Retinal pigment epithelial cell (primary cell): ENCODE data around the gene PRODH2.
"Not testable (repeated sequence)": the region's sequence is repeated elsewhere in the genome, so short reads cannot be mapped to it uniquely, and the experiment has no call there.

ENCODE experiments used
- DNase-seq: peaks from one replicate; pipeline ENCODE4 v3.0.0-alpha.2; 2010; ENCODE audit warnings: low read depth
- H3K4me3 ChIP-seq: 2 replicates; pipeline ENCODE4 v1.5.1; 2011; ENCODE audit warnings: mild to moderate bottlenecking, low read length, control low read depth, moderate library complexity
- TF ChIP-seq, protein P1 (sequence below): conservative IDR thresholded peaks from 2 replicates; pipeline ENCODE4 v1.5.1; 2011; ENCODE audit warnings: low read depth, low read length, control low read depth, inconsistent platforms

Gene PRODH2

DNA sequence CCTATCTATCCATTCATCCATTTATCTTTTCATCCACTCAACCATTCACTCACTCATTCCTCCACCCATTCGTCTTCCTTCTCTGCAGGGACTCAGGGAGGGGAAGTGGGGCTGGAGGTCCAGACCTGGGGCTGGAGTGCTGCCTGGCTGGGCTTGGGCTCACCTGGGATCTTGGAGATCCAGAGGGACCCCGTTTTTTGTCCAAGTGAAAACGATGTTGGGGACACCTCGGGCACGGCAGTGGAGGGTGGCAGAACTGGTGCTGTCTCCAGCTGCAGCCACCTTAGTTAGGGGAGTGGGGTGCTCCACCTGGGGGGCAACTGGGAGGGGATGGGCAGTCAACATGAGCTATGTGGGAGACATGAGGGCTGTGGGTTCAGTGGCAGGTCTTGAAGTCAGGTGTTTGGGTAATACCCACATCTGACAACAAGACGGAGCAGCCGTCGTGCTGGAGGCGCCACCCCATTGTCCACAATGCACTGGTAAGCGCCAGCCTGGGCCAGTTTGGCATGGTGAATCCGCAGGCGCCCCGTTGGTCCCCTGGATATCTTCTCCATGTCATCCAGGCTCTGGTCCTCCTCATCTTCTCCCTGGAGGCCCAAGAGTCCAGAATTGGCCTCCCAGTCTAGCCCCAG is 29.4 kb upstream of the PRODH2 start:
- TF ChIP-seq, protein P1, sequence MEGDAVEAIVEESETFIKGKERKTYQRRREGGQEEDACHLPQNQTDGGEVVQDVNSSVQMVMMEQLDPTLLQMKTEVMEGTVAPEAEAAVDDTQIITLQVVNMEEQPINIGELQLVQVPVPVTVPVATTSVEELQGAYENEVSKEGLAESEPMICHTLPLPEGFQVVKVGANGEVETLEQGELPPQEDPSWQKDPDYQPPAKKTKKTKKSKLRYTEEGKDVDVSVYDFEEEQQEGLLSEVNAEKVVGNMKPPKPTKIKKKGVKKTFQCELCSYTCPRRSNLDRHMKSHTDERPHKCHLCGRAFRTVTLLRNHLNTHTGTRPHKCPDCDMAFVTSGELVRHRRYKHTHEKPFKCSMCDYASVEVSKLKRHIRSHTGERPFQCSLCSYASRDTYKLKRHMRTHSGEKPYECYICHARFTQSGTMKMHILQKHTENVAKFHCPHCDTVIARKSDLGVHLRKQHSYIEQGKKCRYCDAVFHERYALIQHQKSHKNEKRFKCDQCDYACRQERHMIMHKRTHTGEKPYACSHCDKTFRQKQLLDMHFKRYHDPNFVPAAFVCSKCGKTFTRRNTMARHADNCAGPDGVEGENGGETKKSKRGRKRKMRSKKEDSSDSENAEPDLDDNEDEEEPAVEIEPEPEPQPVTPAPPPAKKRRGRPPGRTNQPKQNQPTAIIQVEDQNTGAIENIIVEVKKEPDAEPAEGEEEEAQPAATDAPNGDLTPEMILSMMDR, result no peak
- no peak overlapping the region for H3K4me3 ChIP-seq
- no peak for DNase-seq

- not testable (repeated sequence) for DNase-seq, H3K4me3 ChIP-seq
These were observed 23.5 kb upstream of the PRODH2 start for GRCh38 chr19:35836096-35836495.

DNA sequence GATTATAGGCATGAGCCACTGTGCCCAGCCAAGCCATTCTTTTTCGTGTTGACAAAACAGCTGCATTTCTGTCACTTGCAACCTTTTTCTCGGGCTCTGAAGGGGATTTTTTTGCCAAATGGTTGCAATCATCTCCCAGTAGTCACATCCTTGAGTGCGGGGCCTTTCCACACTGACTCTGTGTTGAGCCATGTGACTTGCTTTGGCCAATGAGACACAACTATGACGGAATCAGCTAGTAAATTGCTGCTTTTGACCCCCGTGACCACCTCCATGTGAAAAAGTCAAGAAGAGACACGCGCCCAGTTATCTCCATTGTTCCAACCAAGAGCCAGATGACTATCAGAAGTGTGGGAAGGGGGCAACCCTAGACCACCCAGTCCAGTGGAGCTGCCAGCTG is 21.3 kb upstream of the PRODH2 start:
- DNase-seq, result no peak
- no peak overlapping the region for H3K4me3 ChIP-seq
- TF ChIP-seq, protein P1, result no peak

DNA sequence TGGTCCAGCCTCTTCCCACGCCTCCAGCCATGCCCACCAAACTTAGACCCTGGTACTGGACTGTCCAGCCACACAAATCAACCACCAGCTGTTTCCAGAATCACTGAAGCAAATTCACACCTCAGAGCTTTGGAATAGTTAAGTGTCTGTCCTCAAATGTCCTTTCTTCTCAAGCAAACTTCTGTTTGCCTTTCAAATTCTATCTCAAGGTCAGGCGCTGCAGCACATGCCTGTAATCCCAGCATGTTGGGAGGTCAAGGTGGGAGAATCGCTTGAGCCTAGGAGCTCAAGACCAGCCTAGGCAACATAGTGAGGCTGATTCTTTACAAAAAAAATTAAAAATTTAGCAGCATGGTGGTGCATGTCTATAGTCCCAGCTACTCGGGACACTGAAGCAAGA is 19.4 kb upstream of the PRODH2 start:
- H3K4me3 ChIP-seq, result no peak overlapping the region
- DNase-seq, result no peak
- TF ChIP-seq, protein P1, result no peak

- TF ChIP-seq, protein P1, result no peak
- DNase-seq, result no peak
- no peak overlapping the region for H3K4me3 ChIP-seq
These were observed 18.3 kb upstream of the PRODH2 start for GRCh38 chr19:35830986-35831385.

GRCh38 chr19:35828692-35829301 is 16.2 kb upstream of the PRODH2 start:
- peak; percentile 14 for DNase-seq
- TF ChIP-seq, protein P1, result no peak

GRCh38 chr19:35824150-35824549 is 11.5 kb upstream of the PRODH2 start:
- no peak overlapping the region for H3K4me3 ChIP-seq
- TF ChIP-seq, protein P1, result no peak
- DNase-seq, result no peak

More at GRCh38 chr19:35828692-35829301, 16.2 kb upstream of the PRODH2 start:
- H3K4me3 ChIP-seq, result no peak overlapping the region
